ENCODE results near the gene RAC2.

GRCh38 chr22:37287550-37287951 is 43.5 kb upstream of the RAC2 start:
- no peak for TF ChIP-seq POLR2A (IDR thresholded peaks at IDR 0.05; ENCODE audit: control extremely low read depth in 1 of 2, low read depth in 2 of 2, low read length in 2 of 2)
- no peak for TF ChIP-seq EZH2 (IDR thresholded peaks at IDR 0.05; ENCODE audit: low read depth, low read length, severe bottlenecking)
- no peak for TF ChIP-seq BACH1 (IDR thresholded peaks at IDR 0.05; ENCODE audit: low read length)
- TF ChIP-seq SRF (IDR thresholded peaks at IDR 0.05; ENCODE audit: low read depth, low read length): no peak
- TF ChIP-seq SAP30 (IDR thresholded peaks at IDR 0.05; ENCODE audit: insufficient read depth, insufficient replicate concordance, low read length): no peak
- TF ChIP-seq SIN3A (conservative IDR thresholded peaks at IDR 0.05 in 1 of 2, IDR thresholded peaks at IDR 0.05 in 1 of 2; ENCODE audit: low read depth in 1 of 2, low read length in 2 of 2): no peak
- TF ChIP-seq CTCF (IDR thresholded peaks at IDR 0.05; ENCODE audit: control extremely low read depth in 1 of 3, insufficient read depth in 1 of 3, low read depth in 1 of 3, low read length in 3 of 3): peak in 1 of 3 experiments; percentile 5; a peak in 1 of 4 replicates
